Neuronal stem cell (in vitro differentiated cells): Measurements from ENCODE around the gene RABGAP1.

ENCODE experiments used
- DNase-seq: peaks from one replicate; pipeline ENCODE4 v3.0.0-alpha.2; 2013; ENCODE audit warnings: low spot score
- H2AFZ ChIP-seq: one replicate; pipeline ENCODE4 v1.6.1; 2013; ENCODE audit warnings: mild to moderate bottlenecking, low read length, inconsistent platforms
- H2AK5ac ChIP-seq: 2 replicates; pipeline ENCODE4 v1.6.1; 2013; ENCODE audit warnings: low read depth, mild to moderate bottlenecking, inconsistent platforms, low read length, moderate library complexity, mixed read lengths
- H2BK120ac ChIP-seq: 2 replicates; pipeline ENCODE4 v1.6.1; 2013; ENCODE audit warnings: low read depth, mild to moderate bottlenecking, inconsistent platforms, low read length, moderate library complexity, mixed read lengths
- H2BK12ac ChIP-seq: one replicate; pipeline ENCODE4 v1.6.1; 2013; ENCODE audit warnings: low read length, inconsistent platforms
- H2BK15ac ChIP-seq: 2 replicates; pipeline ENCODE4 v1.6.1; 2013; ENCODE audit warnings: mild to moderate bottlenecking, low read length, inconsistent platforms, mixed read lengths
- H2BK5ac ChIP-seq: one replicate; pipeline ENCODE4 v1.6.1; 2013; ENCODE audit warnings: inconsistent platforms, mild to moderate bottlenecking, low read length, moderate library complexity
- H3K14ac ChIP-seq: one replicate; pipeline ENCODE4 v1.6.1; 2013; ENCODE audit warnings: low read length, inconsistent platforms
- H3K18ac ChIP-seq: 2 replicates; pipeline ENCODE4 v1.6.1; 2013; ENCODE audit warnings: low read length, inconsistent platforms
- H3K23ac ChIP-seq: 2 replicates; pipeline ENCODE4 v1.6.1; 2013; ENCODE audit warnings: low read depth, mild to moderate bottlenecking, mixed read lengths, low read length, inconsistent platforms; ENCODE audit not compliant: poor library complexity
- H3K27ac ChIP-seq: replicated peaks from 3 replicates; pipeline ENCODE4 v1.5.1; 2013; ENCODE audit warnings: low read length, inconsistent platforms
- H3K27me3 ChIP-seq, 3 experiments: 2 replicates each; pipeline ENCODE4 v1.6.1; 2013; ENCODE audit warnings: low read length in 3 of 3, mild to moderate bottlenecking in 2 of 3, inconsistent platforms in 1 of 3, low read depth in 1 of 3, mixed read lengths in 1 of 3, moderate library complexity in 1 of 3; ENCODE audit not compliant: control insufficient read depth in 3 of 3, insufficient read depth in 3 of 3
- H3K36me3 ChIP-seq, 2 donors: replicated peaks in 1 of 2; 2 replicates each; pipeline ENCODE4 v1.6.1; 2013; ENCODE audit warnings: low read length in 2 of 2; ENCODE audit not compliant: control insufficient read depth in 2 of 2, insufficient read depth in 2 of 2
- H3K4ac ChIP-seq: 2 replicates; pipeline ENCODE4 v1.6.1; 2013; ENCODE audit warnings: inconsistent platforms, mild to moderate bottlenecking, low read length, moderate library complexity
- H3K4me1 ChIP-seq, 2 donors: 1 replicate in 1 of 2; 2 replicates in 1 of 2; pipeline ENCODE4 v1.6.1; 2013; ENCODE audit warnings: low read length in 2 of 2, low read depth in 1 of 2; ENCODE audit not compliant: control insufficient read depth in 2 of 2, insufficient read depth in 1 of 2
- H3K4me2 ChIP-seq: one replicate; pipeline ENCODE4 v1.6.1; 2013; ENCODE audit warnings: mild to moderate bottlenecking, low read length, inconsistent platforms; ENCODE audit not compliant: insufficient read depth, poor library complexity, severe bottlenecking
- H3K4me3 ChIP-seq, 2 donors: 2 replicates each; pipeline ENCODE4 v1.5.1; 2013; ENCODE audit warnings: low read length in 2 of 2, mild to moderate bottlenecking in 2 of 2, inconsistent platforms in 1 of 2, moderate library complexity in 1 of 2
- H3K79me1 ChIP-seq: one replicate; pipeline ENCODE4 v1.6.1; 2013; ENCODE audit warnings: low read depth, mild to moderate bottlenecking, inconsistent platforms, low read length, moderate library complexity
- H3K9ac ChIP-seq: one replicate; pipeline ENCODE4 v1.6.1; 2013; ENCODE audit warnings: mild to moderate bottlenecking, low read depth, low read length, inconsistent platforms; ENCODE audit not compliant: poor library complexity
- H3K9me3 ChIP-seq, 2 donors: replicated peaks in 1 of 2; 2 replicates each; pipeline versions ENCODE3 to v1.6.1; 2013; ENCODE audit warnings: low read length in 2 of 2, mild to moderate bottlenecking in 2 of 2, inconsistent platforms in 1 of 2, low read depth in 1 of 2, mixed read lengths in 1 of 2, moderate library complexity in 1 of 2; ENCODE audit not compliant: control insufficient read depth in 2 of 2, insufficient read depth in 1 of 2
- H4K8ac ChIP-seq: one replicate; pipeline ENCODE4 v1.6.1; 2013; ENCODE audit warnings: low read depth, mild to moderate bottlenecking, inconsistent platforms, low read length, moderate library complexity
- H4K91ac ChIP-seq: one replicate; pipeline ENCODE4 v1.6.1; 2013; ENCODE audit warnings: low read length, low read depth, mild to moderate bottlenecking, inconsistent platforms; ENCODE audit not compliant: poor library complexity
- WGBS, 2 donors: extraction: QIAGEN DNeasy Blood & Tissue Kit; methylation state at CpG; one replicate each; pipeline ENCODE4 v1.1.7; 2013; ENCODE audit warnings: missing lambda C conversion rate in 2 of 2, mixed read lengths in 1 of 2; ENCODE audit not compliant: insufficient read length in 2 of 2, insufficient replicate concordance in 1 of 2; ENCODE audit errors: extremely low coverage in 2 of 2; 5-methylcytosine and 5-hydroxymethylcytosine counted together

RABGAP1 gene

GRCh38 chr9:123016631-123017030 is 75.8 kb downstream of the RABGAP1 start:
- H2AK5ac ChIP-seq = no peak overlapping the region
- no peak overlapping the region for H4K8ac ChIP-seq
- H3K23ac ChIP-seq = no peak overlapping the region
- H2BK15ac ChIP-seq = no peak overlapping the region
- H3K4me3 ChIP-seq = no peak overlapping the region
- no peak for DNase-seq
- no peak overlapping the region for H2AFZ ChIP-seq
- H3K27ac ChIP-seq = no peak overlapping the region
- no peak overlapping the region for H2BK5ac ChIP-seq
- H2BK120ac ChIP-seq = no peak overlapping the region
- no peak overlapping the region for H3K4ac ChIP-seq
- no peaks in the 10 kb centered on the region for H3K79me1 ChIP-seq
- H3K14ac ChIP-seq = no peak overlapping the region
- H3K36me3 ChIP-seq = peaks cover 7 to 98% of the 10 kb centered on the region in 2 donors
- H3K4me1 ChIP-seq = no peaks in the 10 kb centered on the region
- no peak overlapping the region for H3K18ac ChIP-seq
- no peak overlapping the region for H4K91ac ChIP-seq
- WGBS, 2 donors = no CpG with 5 or more reads among the region's 1 CpG
- H2BK12ac ChIP-seq = no peak overlapping the region
- H3K9me3 ChIP-seq = no peaks in the 10 kb centered on the region
- no peaks in the 10 kb centered on the region for H3K27me3 ChIP-seq
- H3K9ac ChIP-seq = no peak overlapping the region
- no peak overlapping the region for H3K4me2 ChIP-seq

DNA sequence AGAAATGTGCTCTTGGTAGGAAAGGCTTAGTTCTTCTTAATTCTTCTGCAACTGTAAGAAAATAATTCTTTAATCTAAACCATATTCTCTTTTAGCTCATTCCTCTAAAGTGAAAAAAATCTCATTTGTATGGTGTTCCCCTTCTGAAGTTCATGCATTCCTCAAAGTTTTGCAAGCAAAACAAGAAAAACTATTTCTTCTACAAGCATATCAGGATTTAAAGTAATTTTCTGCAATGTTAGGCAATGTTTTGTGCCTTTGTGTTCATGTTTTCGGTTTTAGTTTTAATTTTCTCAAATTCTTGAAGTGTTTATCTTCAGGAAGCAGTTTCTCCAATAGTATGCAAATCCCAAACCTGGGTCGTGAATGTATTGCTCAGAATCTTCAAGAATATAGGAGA is 80.0 kb downstream of the RABGAP1 start:
- Histone ChIP-seq H2BK12ac (no peak overlapping the region), H2AK5ac (no peak overlapping the region), H2AFZ (no peak overlapping the region), H3K18ac (no peak overlapping the region), H3K9me3 (no peaks in the 10 kb centered on the region), H3K4me2 (no peak overlapping the region), H3K27me3 (no peaks in the 10 kb centered on the region), H3K23ac (no peak overlapping the region), H3K4me3 (no peak overlapping the region), H3K4me1 (no peaks in the 10 kb centered on the region), H3K4ac (no peak overlapping the region), H3K14ac (no peak overlapping the region), H3K36me3 (peaks cover 3 to 90% of the 10 kb centered on the region in 2 donors), H2BK120ac (no peak overlapping the region), H2BK5ac (no peak overlapping the region), H3K9ac (no peak overlapping the region), H2BK15ac (no peak overlapping the region), H3K79me1 (no peaks in the 10 kb centered on the region), H4K8ac (no peak overlapping the region), H3K27ac (no peak overlapping the region), H4K91ac (no peak overlapping the region)
- DNase-seq = no peak
- WGBS, 2 donors = no CpG with 5 or more reads among the region's 2 CpGs

DNA sequence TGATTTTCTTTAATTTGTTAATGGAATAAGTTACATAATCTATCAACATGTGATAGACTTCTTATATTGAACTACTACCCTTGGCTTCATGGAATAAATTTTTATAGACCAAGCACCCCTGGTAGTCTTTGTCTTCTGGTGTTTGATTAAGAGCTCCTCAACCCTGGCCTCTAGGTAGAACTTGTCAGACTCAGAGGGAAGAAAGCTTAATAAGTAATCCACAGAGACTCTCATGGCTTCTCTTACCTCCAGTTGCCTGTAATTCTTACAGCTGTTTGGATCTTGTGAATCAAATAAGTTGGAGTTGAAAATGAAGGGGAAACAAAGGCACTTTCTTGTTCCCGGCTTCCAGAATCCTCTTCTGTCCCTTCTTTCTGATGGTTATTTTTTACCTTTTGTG is 85.6 kb downstream of the RABGAP1 start:
- no peaks in the 10 kb centered on the region for H3K27me3 ChIP-seq
- H3K36me3 ChIP-seq = peaks cover 2 to 90% of the 10 kb centered on the region in 2 donors
- no peak overlapping the region for H3K4me2 ChIP-seq
- no peak overlapping the region for H2BK120ac ChIP-seq
- H4K91ac ChIP-seq = no peak overlapping the region
- no peak overlapping the region for H3K27ac ChIP-seq
- no peak overlapping the region for H2AK5ac ChIP-seq
- H4K8ac ChIP-seq = no peak overlapping the region
- H3K18ac ChIP-seq = no peak overlapping the region
- H3K9ac ChIP-seq = no peak overlapping the region
- H2BK12ac ChIP-seq = no peak overlapping the region
- no peak overlapping the region for H3K23ac ChIP-seq
- no CpG with 5 or more reads among the region's 1 CpG for WGBS, 2 donors
- H2BK15ac ChIP-seq = no peak overlapping the region
- no peaks in the 10 kb centered on the region for H3K79me1 ChIP-seq
- H3K4ac ChIP-seq = no peak overlapping the region
- no peak overlapping the region for H3K4me3 ChIP-seq
- no peak overlapping the region for H2AFZ ChIP-seq
- H2BK5ac ChIP-seq = no peak overlapping the region
- H3K14ac ChIP-seq = no peak overlapping the region
- H3K9me3 ChIP-seq = no peaks in the 10 kb centered on the region
- DNase-seq = no peak
- no peaks in the 10 kb centered on the region for H3K4me1 ChIP-seq

- no peak overlapping the region for H3K4me3 ChIP-seq
- no peaks in the 10 kb centered on the region for H3K79me1 ChIP-seq
- H2AFZ ChIP-seq = no peak overlapping the region
- no peak overlapping the region for H4K91ac ChIP-seq
- WGBS, 2 donors = no CpG with 5 or more reads among the region's 3 CpGs
- H3K4me1 ChIP-seq = peaks cover 0 to 1% of the 10 kb centered on the region in 2 donors
- peaks cover 2 to 80% of the 10 kb centered on the region in 2 donors for H3K36me3 ChIP-seq
- H3K14ac ChIP-seq = no peak overlapping the region
- H3K4me2 ChIP-seq = no peak overlapping the region
- H2BK5ac ChIP-seq = no peak overlapping the region
- no peak overlapping the region for H2BK120ac ChIP-seq
- H3K9me3 ChIP-seq = no peaks in the 10 kb centered on the region
- no peak overlapping the region for H3K9ac ChIP-seq
- no peaks in the 10 kb centered on the region for H3K27me3 ChIP-seq
- DNase-seq = no peak
- no peak overlapping the region for H2BK12ac ChIP-seq
- H2BK15ac ChIP-seq = no peak overlapping the region
- no peak overlapping the region for H3K4ac ChIP-seq
- H3K27ac ChIP-seq = no peak overlapping the region
- no peak overlapping the region for H4K8ac ChIP-seq
- no peak overlapping the region for H3K18ac ChIP-seq
- no peak overlapping the region for H2AK5ac ChIP-seq
- no peak overlapping the region for H3K23ac ChIP-seq
Observed at GRCh38 chr9:123027517-123027916, 86.7 kb downstream of the RABGAP1 start.
